Liver (tissue), 9 donors: ENCODE measurements around the gene UGT1A8. TPM values are rescaled to one million over a fixed set of nuclear protein-coding genes. Genes with fewer than 3 reads are reported as not detected.
"Not testable (repeated sequence)": the region's sequence is repeated elsewhere in the genome, so short reads cannot be mapped to it uniquely, and the experiment has no call there.

ENCODE experiments used
- DNase-seq: peaks from one replicate; pipeline ENCODE4 v3.0.0-alpha.2; 2017; ENCODE audit warnings: low spot score
- H3K27ac ChIP-seq, 2 donors: one replicate each; pipeline ENCODE4 v1.7.0; 2013; ENCODE audit warnings: inconsistent platforms in 2 of 2, low read length in 2 of 2, control low read depth in 1 of 2, low read depth in 1 of 2, mild to moderate bottlenecking in 1 of 2
- H3K27me3 ChIP-seq, 4 donors: one replicate each; pipeline versions ENCODE4 v1.6.1 to v1.7.0; 2013; ENCODE audit warnings: low read length in 3 of 4, inconsistent platforms in 1 of 4, mild to moderate bottlenecking in 1 of 4, moderate library complexity in 1 of 4; ENCODE audit not compliant: control insufficient read depth in 4 of 4, insufficient read depth in 4 of 4
- H3K36me3 ChIP-seq, 4 donors: one replicate each; pipeline versions ENCODE4 v1.6.1 to v1.7.0; 2013; ENCODE audit warnings: low read length in 3 of 4, mild to moderate bottlenecking in 3 of 4, low read depth in 1 of 4, moderate library complexity in 1 of 4; ENCODE audit not compliant: control insufficient read depth in 4 of 4, insufficient read depth in 3 of 4
- H3K4me1 ChIP-seq, 4 donors: one replicate each; pipeline versions ENCODE4 v1.6.1 to v1.7.0; 2013; ENCODE audit warnings: low read length in 3 of 4, mild to moderate bottlenecking in 3 of 4, moderate library complexity in 1 of 4; ENCODE audit not compliant: control insufficient read depth in 4 of 4, insufficient read depth in 4 of 4
- H3K4me3 ChIP-seq, 3 donors: one replicate each; pipeline versions ENCODE4 v1.6.1 to v1.7.0; 2013; ENCODE audit warnings: low read length in 3 of 3, control low read depth in 1 of 3, low read depth in 1 of 3, mild to moderate bottlenecking in 1 of 3
- H3K9ac ChIP-seq, 2 donors: one replicate each; pipeline ENCODE4 v1.7.0; 2013; ENCODE audit warnings: low read length in 2 of 2, mild to moderate bottlenecking in 2 of 2, moderate library complexity in 2 of 2, control low read depth in 1 of 2, low read depth in 1 of 2
- H3K9me3 ChIP-seq, 4 donors: one replicate each; pipeline versions ENCODE4 v1.6.1 to v1.7.0; 2013; ENCODE audit warnings: low read length in 3 of 4; ENCODE audit not compliant: control insufficient read depth in 4 of 4
- EGR1 ChIP-seq, 2 donors: IDR thresholded peaks; 2 replicates each; pipeline ENCODE4 v1.6.1; 2016 to 2018; ENCODE audit warnings: antibody characterized with exemption in 2 of 2, low read depth in 2 of 2
- FOXA1 ChIP-seq: IDR thresholded peaks from 2 replicates; pipeline ENCODE4 v1.6.1; 2016; ENCODE audit warnings: antibody characterized with exemption
- FOXA2 ChIP-seq: IDR thresholded peaks from 2 replicates; pipeline ENCODE4 v1.6.1; 2016; ENCODE audit warnings: antibody characterized with exemption
- GABPA ChIP-seq, 2 donors: IDR thresholded peaks in 1 of 2; conservative IDR thresholded peaks in 1 of 2; 2 replicates each; pipeline ENCODE4 v1.6.1; 2016; ENCODE audit warnings: antibody characterized with exemption in 2 of 2, mild to moderate bottlenecking in 1 of 2, moderate library complexity in 1 of 2
- HNF4A ChIP-seq, 2 donors: conservative IDR thresholded peaks; 2 replicates each; pipeline ENCODE4 v1.6.1; 2016; ENCODE audit warnings: antibody characterized with exemption in 2 of 2, mild to moderate bottlenecking in 2 of 2
- HNF4G ChIP-seq: IDR thresholded peaks from 2 replicates; pipeline ENCODE4 v1.6.1; 2016; ENCODE audit warnings: antibody characterized with exemption
- JUND ChIP-seq, 2 donors: IDR thresholded peaks; 2 replicates each; pipeline ENCODE4 v1.6.1; 2016; ENCODE audit warnings: antibody characterized with exemption in 2 of 2
- NR2F2 ChIP-seq: IDR thresholded peaks from 2 replicates; pipeline ENCODE4 v1.6.1; 2016; ENCODE audit warnings: antibody characterized with exemption
- RAD21 ChIP-seq, 2 donors: IDR thresholded peaks; 2 replicates each; pipeline ENCODE4 v1.6.1; 2016; ENCODE audit warnings: antibody characterized with exemption in 2 of 2, mild to moderate bottlenecking in 2 of 2
- RXRA ChIP-seq, 2 donors: IDR thresholded peaks; 2 replicates each; pipeline ENCODE4 v1.6.1; 2017 to 2018; ENCODE audit warnings: antibody characterized with exemption in 2 of 2, mild to moderate bottlenecking in 1 of 2
- SP1 ChIP-seq: IDR thresholded peaks from 2 replicates; pipeline ENCODE4 v1.6.1; 2018; ENCODE audit warnings: antibody characterized with exemption, mild to moderate bottlenecking
- TAF1 ChIP-seq: conservative IDR thresholded peaks from 2 replicates; pipeline ENCODE4 v1.6.1; 2016; ENCODE audit warnings: antibody characterized with exemption, mild to moderate bottlenecking
- YY1 ChIP-seq: IDR thresholded peaks from 2 replicates; pipeline ENCODE4 v1.6.1; 2016; ENCODE audit warnings: antibody characterized with exemption, mild to moderate bottlenecking
- WGBS: extraction: QIAGEN DNeasy Blood & Tissue Kit; methylation state at CpG from one replicate; pipeline ENCODE4 v1.1.7; 2013; 5-methylcytosine and 5-hydroxymethylcytosine counted together
- polyA plus RNA-seq, 2 donors: library from polyadenylated mRNA; stranded (reverse) in 1 of 2; unstranded in 1 of 2; fragments of 200-250 nt in 1 of 2; fragments of >200 nt in 1 of 2; fragmentation: Nextera tagmentation in 1 of 2; extraction: Ambion mirVana in 1 of 2; gene quantifications; one replicate each; pipeline versions ENCODE4 v1.2.1 to v1.2.3, GENCODE V29; 2013 to 2015
- total RNA-seq, 2 donors: library from RNA; depleted of rRNA; stranded (reverse); fragments of >200 nt; gene quantifications; one replicate each; pipeline ENCODE4 v1.2.3, GENCODE V29; 2014
- TF ChIP-seq, protein P1 (sequence below): IDR thresholded peaks from 2 replicates; pipeline ENCODE4 v1.6.1; 2016; ENCODE audit warnings: antibody characterized with exemption
- TF ChIP-seq, protein P2 (sequence below): IDR thresholded peaks from 2 replicates; pipeline ENCODE4 v1.6.1; 2016; ENCODE audit warnings: antibody characterized with exemption
- TF ChIP-seq, protein P3 (sequence below): IDR thresholded peaks from 2 replicates; pipeline ENCODE4 v1.6.1; 2016; ENCODE audit warnings: antibody characterized with exemption
- TF ChIP-seq, protein P4 (sequence below): fragments of 150-350 bp; IDR thresholded peaks from 2 replicates; pipeline ENCODE4 v1.5.1; 2017; ENCODE audit warnings: improper control_type of control experiment, low read depth, low read length; ENCODE audit not compliant: missing input control
- donor health status: healthy.
- donor health status: healthy.
- donor health status: healthy.
- donor health status: healthy.
- donor health status: healthy.

Gene UGT1A8
- total and polyA plus RNA-seq, 4 donors: 0.17 to 0.51 (median 0.48) TPM; not detected in 1

DNA sequence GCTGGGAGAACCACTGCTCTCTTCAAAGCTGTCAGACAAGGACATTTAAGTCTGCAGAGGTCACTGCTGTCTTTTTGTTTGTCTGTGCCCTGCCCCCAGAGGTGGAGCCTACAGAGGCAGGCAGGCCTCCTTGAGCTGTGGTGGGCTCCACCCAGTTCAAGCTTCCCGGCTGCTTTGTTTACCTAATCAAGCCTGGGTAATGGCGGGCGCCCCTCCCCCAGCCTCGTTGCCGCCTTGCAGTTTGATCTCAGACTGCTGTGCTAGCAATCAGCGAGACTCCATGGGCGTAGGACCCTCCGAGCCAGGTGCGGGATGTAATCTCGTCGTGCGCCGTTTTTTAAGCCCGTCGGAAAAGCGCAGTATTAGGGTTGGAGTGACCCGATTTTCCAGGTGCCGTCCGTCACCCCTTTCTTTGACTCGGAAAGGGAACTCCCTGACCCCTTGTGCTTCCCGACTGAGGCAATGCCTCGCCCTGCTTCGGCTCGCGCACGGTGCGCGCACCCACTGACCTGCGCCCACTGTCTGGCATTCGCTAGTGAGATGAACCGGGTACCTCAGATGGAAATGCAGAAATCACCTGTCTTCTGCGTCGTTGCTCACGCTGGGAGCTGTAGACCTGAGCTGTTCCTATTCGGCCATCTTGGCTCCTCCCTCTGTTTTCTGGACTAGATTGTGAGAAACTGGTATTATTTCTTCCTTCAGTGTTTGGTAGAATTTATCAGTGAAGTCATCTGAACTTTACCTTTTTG lies 34.0 kb upstream of the UGT1A8 start:
- not testable (repeated sequence) for H3K27ac ChIP-seq, H3K27me3 ChIP-seq, H3K4me1 ChIP-seq, DNase-seq, H3K4me3 ChIP-seq, H3K9me3 ChIP-seq, H3K36me3 ChIP-seq, H3K9ac ChIP-seq
- WGBS: 76% methylated on average over 35 of the region's 35 CpGs

DNA sequence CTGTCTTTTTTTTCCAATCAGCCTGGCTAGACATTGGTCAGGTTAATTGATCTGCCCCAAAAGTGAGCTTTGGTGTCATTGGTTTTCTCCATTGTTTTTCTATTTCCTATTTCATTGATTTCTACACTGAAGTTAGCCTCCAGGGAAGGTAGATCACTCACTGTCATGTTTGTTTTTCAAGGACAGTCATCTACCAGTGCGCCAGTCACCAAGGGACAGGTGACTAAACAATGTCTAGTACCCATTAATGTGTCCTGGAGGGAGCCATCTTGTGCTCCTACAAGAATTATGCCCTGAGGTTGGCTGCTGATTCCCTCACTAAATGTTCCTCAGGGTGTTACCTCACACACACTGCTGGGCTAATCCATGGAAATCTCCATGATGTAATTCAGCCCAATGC lies 33.2 kb upstream of the UGT1A8 start:
- Histone ChIP-seq H3K27me3 (no peaks in the 10 kb centered on the region), H3K36me3 (no peaks in the 10 kb centered on the region), H3K4me1 (no peaks in the 10 kb centered on the region), H3K9ac (no peak overlapping the region), H3K9me3 (no peaks in the 10 kb centered on the region), H3K27ac (no peak overlapping the region), H3K4me3 (no peak overlapping the region)
- TF ChIP-seq JUND (IDR thresholded peaks at IDR 0.05): no peak
- TF ChIP-seq HNF4G: no peak
- no peak for TF ChIP-seq GABPA (IDR thresholded peaks at IDR 0.05 in 1 of 2, conservative IDR thresholded peaks at IDR 0.05 in 1 of 2)
- TF ChIP-seq FOXA2: no peak
- no peak for TF ChIP-seq EGR1 (IDR thresholded peaks at IDR 0.05; ENCODE audit: low read depth in 2 of 2)
- no peak for DNase-seq
- 42% methylated on average over 1 of the region's 1 CpG for WGBS

DNA sequence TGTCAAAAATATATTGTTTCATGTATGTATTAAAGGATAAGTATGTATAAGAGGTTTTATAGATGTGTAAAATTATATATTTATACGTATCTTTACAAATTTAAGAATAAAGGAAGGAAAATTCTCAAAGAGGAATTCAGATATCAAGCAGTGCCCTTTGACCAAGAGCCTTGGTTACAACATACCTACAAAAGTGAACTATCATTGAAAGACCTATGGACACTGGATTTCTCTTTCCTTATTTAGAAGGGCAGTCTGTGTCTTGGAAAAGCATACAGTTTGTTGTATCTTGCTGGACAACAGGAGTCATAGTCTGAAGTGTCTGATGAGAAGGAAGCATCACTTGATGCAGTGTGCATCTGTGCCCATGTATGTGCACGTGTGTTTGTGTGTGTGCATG lies 29.0 kb upstream of the UGT1A8 start:
- Histone ChIP-seq H3K9me3 (no peaks in the 10 kb centered on the region), H3K36me3 (no peaks in the 10 kb centered on the region), H3K4me3 (no peak overlapping the region), H3K27me3 (no peaks in the 10 kb centered on the region), H3K27ac (no peak overlapping the region), H3K4me1 (no peaks in the 10 kb centered on the region), H3K9ac (no peak overlapping the region)
- TF ChIP-seq, protein P1, sequence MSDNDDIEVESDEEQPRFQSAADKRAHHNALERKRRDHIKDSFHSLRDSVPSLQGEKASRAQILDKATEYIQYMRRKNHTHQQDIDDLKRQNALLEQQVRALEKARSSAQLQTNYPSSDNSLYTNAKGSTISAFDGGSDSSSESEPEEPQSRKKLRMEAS: no peak
- TF ChIP-seq, protein P2, sequence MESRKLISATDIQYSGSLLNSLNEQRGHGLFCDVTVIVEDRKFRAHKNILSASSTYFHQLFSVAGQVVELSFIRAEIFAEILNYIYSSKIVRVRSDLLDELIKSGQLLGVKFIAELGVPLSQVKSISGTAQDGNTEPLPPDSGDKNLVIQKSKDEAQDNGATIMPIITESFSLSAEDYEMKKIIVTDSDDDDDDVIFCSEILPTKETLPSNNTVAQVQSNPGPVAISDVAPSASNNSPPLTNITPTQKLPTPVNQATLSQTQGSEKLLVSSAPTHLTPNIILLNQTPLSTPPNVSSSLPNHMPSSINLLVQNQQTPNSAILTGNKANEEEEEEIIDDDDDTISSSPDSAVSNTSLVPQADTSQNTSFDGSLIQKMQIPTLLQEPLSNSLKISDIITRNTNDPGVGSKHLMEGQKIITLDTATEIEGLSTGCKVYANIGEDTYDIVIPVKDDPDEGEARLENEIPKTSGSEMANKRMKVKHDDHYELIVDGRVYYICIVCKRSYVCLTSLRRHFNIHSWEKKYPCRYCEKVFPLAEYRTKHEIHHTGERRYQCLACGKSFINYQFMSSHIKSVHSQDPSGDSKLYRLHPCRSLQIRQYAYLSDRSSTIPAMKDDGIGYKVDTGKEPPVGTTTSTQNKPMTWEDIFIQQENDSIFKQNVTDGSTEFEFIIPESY: no peak
- no peak for TF ChIP-seq NR2F2
- TF ChIP-seq YY1: no peak
- TF ChIP-seq RAD21 (IDR thresholded peaks at IDR 0.05): no peak
- TF ChIP-seq, protein P3, sequence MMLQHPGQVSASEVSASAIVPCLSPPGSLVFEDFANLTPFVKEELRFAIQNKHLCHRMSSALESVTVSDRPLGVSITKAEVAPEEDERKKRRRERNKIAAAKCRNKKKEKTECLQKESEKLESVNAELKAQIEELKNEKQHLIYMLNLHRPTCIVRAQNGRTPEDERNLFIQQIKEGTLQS: no peak
- TF ChIP-seq SP1: no peak
- TF ChIP-seq GABPA (IDR thresholded peaks at IDR 0.05 in 1 of 2, conservative IDR thresholded peaks at IDR 0.05 in 1 of 2): no peak
- no peak for TF ChIP-seq HNF4G
- TF ChIP-seq FOXA1: no peak
- TF ChIP-seq, protein P4, sequence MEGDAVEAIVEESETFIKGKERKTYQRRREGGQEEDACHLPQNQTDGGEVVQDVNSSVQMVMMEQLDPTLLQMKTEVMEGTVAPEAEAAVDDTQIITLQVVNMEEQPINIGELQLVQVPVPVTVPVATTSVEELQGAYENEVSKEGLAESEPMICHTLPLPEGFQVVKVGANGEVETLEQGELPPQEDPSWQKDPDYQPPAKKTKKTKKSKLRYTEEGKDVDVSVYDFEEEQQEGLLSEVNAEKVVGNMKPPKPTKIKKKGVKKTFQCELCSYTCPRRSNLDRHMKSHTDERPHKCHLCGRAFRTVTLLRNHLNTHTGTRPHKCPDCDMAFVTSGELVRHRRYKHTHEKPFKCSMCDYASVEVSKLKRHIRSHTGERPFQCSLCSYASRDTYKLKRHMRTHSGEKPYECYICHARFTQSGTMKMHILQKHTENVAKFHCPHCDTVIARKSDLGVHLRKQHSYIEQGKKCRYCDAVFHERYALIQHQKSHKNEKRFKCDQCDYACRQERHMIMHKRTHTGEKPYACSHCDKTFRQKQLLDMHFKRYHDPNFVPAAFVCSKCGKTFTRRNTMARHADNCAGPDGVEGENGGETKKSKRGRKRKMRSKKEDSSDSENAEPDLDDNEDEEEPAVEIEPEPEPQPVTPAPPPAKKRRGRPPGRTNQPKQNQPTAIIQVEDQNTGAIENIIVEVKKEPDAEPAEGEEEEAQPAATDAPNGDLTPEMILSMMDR: no peak
- TF ChIP-seq HNF4A (conservative IDR thresholded peaks at IDR 0.05): no peak
- TF ChIP-seq TAF1: no peak
- no peak for TF ChIP-seq EGR1 (IDR thresholded peaks at IDR 0.05; ENCODE audit: low read depth in 2 of 2)
- TF ChIP-seq JUND (IDR thresholded peaks at IDR 0.05): no peak
- no peak for TF ChIP-seq FOXA2
- no peak for TF ChIP-seq RXRA (IDR thresholded peaks at IDR 0.05)
- no peak for DNase-seq
- WGBS: 93% methylated on average over 2 of the region's 2 CpGs

DNA sequence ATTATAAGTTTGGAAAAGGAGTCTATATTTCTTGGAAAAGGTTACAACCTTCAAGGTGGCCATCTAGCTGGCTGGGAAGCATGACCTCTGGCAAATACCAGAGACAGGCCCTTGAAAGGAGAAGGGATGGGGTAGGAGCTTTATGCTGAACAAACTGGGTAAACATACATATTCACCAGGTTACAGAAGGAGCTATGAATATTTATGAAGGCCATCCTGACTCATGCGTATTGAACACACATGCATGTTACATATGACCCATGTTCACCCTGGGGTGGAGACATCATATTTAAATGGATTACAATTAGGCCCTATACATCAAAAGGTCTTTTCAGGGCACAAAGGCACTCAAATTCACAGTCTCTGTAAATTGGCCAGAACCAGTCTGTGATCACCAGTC lies 24.7 kb upstream of the UGT1A8 start:
- WGBS: 97% methylated on average over 1 of the region's 1 CpG
- H3K36me3 ChIP-seq, H3K4me1 ChIP-seq, H3K9me3 ChIP-seq, H3K27me3 ChIP-seq, DNase-seq, H3K4me3 ChIP-seq, H3K27ac ChIP-seq, H3K9ac ChIP-seq: not testable (repeated sequence)
